ENCODE measurements around the gene KLB. TPM values are rescaled to one million over a fixed set of nuclear protein-coding genes. Genes with fewer than 3 reads are reported as not detected.
"Not testable (repeated sequence)": the region's sequence is repeated elsewhere in the genome, so short reads cannot be mapped to it uniquely, and the experiment has no call there.

Gene KLB
- total and polyA plus RNA-seq, 2 experiments from 2014 or later, result 0.03 to 0.19 TPM

DNA sequence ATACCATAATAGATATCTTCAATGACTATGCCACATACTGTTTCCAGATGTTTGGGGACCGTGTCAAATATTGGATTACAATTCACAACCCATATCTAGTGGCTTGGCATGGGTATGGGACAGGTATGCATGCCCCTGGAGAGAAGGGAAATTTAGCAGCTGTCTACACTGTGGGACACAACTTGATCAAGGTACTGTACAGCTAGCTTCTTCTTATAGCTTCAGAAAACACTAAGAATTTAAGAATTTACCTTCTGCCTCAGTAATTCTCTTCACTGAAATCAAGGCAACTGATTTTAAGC lies 805 bp downstream of the KLB start (continued):
- TF ChIP-seq, protein P1, sequence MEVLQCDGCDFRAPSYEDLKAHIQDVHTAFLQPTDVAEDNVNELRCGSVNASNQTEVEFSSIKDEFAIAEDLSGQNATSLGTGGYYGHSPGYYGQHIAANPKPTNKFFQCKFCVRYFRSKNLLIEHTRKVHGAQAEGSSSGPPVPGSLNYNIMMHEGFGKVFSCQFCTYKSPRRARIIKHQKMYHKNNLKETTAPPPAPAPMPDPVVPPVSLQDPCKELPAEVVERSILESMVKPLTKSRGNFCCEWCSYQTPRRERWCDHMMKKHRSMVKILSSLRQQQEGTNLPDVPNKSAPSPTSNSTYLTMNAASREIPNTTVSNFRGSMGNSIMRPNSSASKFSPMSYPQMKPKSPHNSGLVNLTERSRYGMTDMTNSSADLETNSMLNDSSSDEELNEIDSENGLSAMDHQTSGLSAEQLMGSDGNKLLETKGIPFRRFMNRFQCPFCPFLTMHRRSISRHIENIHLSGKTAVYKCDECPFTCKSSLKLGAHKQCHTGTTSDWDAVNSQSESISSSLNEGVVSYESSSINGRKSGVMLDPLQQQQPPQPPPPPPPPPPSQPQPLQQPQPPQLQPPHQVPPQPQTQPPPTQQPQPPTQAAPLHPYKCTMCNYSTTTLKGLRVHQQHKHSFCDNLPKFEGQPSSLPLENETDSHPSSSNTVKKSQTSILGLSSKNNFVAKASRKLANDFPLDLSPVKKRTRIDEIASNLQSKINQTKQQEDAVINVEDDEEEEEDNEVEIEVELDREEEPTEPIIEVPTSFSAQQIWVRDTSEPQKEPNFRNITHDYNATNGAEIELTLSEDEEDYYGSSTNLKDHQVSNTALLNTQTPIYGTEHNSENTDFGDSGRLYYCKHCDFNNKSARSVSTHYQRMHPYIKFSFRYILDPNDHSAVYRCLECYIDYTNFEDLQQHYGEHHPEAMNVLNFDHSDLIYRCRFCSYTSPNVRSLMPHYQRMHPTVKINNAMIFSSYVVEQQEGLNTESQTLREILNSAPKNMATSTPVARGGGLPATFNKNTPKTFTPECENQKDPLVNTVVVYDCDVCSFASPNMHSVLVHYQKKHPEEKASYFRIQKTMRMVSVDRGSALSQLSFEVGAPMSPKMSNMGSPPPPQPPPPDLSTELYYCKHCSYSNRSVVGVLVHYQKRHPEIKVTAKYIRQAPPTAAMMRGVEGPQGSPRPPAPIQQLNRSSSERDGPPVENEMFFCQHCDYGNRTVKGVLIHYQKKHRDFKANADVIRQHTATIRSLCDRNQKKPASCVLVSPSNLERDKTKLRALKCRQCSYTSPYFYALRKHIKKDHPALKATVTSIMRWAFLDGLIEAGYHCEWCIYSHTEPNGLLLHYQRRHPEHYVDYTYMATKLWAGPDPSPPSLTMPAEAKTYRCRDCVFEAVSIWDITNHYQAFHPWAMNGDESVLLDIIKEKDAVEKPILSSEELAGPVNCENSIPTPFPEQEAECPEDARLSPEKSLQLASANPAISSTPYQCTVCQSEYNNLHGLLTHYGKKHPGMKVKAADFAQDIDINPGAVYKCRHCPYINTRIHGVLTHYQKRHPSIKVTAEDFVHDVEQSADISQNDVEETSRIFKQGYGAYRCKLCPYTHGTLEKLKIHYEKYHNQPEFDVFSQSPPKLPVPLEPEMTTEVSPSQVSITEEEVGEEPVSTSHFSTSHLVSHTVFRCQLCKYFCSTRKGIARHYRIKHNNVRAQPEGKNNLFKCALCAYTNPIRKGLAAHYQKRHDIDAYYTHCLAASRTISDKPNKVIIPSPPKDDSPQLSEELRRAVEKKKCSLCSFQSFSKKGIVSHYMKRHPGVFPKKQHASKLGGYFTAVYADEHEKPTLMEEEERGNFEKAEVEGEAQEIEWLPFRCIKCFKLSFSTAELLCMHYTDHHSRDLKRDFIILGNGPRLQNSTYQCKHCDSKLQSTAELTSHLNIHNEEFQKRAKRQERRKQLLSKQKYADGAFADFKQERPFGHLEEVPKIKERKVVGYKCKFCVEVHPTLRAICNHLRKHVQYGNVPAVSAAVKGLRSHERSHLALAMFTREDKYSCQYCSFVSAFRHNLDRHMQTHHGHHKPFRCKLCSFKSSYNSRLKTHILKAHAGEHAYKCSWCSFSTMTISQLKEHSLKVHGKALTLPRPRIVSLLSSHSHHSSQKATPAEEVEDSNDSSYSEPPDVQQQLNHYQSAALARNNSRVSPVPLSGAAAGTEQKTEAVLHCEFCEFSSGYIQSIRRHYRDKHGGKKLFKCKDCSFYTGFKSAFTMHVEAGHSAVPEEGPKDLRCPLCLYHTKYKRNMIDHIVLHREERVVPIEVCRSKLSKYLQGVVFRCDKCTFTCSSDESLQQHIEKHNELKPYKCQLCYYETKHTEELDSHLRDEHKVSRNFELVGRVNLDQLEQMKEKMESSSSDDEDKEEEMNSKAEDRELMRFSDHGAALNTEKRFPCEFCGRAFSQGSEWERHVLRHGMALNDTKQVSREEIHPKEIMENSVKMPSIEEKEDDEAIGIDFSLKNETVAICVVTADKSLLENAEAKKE (CRISPR knock-in tag; IDR thresholded peaks at IDR 0.05), result no peak

DNA sequence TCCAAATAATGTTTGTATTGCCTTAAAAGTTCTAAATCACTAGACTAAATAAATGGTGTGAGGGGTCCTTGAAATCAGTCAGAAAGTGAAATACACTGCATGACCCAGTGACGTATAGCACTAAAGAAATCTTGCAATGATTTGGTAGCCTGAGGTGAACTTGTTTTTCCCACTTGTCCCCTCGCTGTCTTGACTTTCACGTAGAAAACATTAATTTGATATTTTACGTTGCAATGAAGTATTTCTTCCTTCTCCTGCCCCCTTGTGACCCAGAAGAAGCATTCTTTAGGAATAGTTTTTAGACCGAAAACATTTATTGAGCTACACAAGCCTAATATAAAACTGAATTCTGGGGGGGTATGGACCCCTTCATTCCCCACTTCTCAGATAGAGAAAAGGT lies 3.7 kb downstream of the KLB start:
- Mint-ChIP-seq H3K27me3 (ENCODE audit: insufficient read depth, low read depth, poor library complexity) (no peaks in the 10 kb centered on the region), H3K4me1 (no peaks in the 10 kb centered on the region), H3K4me3 (no peak overlapping the region), H3K27ac (no peak overlapping the region), H3K9me3 (no peaks in the 10 kb centered on the region), H3K36me3 (ENCODE audit: low read depth) (no peaks in the 10 kb centered on the region)
- no peak overlapping the region for H2AFZ ChIP-seq
- H3K4me1 ChIP-seq (ENCODE audit: insufficient read depth), result no peaks in the 10 kb centered on the region
- no peaks in the 10 kb centered on the region for H3K9me2 ChIP-seq (ENCODE audit: insufficient read depth)
- H3K4me3 ChIP-seq, result no peak overlapping the region
- H3F3A ChIP-seq (replicated peaks; ENCODE audit: low read depth), result no peaks in the 10 kb centered on the region
- H3K36me3 ChIP-seq (ENCODE audit: insufficient read depth), result no peaks in the 10 kb centered on the region
- no peak overlapping the region for H3K4me2 ChIP-seq
- no peak for ATAC-seq
- no peaks in the 10 kb centered on the region for H4K20me1 ChIP-seq (replicated peaks; ENCODE audit: insufficient read depth)
- no peak for DNase-seq (ENCODE audit: low spot score)
- H3K79me2 ChIP-seq (replicated peaks; ENCODE audit: insufficient read depth), result no peaks in the 10 kb centered on the region
- TF ChIP-seq, protein P1 (CRISPR knock-in tag; IDR thresholded peaks at IDR 0.05), result no peak
- TF ChIP-seq, protein P2, sequence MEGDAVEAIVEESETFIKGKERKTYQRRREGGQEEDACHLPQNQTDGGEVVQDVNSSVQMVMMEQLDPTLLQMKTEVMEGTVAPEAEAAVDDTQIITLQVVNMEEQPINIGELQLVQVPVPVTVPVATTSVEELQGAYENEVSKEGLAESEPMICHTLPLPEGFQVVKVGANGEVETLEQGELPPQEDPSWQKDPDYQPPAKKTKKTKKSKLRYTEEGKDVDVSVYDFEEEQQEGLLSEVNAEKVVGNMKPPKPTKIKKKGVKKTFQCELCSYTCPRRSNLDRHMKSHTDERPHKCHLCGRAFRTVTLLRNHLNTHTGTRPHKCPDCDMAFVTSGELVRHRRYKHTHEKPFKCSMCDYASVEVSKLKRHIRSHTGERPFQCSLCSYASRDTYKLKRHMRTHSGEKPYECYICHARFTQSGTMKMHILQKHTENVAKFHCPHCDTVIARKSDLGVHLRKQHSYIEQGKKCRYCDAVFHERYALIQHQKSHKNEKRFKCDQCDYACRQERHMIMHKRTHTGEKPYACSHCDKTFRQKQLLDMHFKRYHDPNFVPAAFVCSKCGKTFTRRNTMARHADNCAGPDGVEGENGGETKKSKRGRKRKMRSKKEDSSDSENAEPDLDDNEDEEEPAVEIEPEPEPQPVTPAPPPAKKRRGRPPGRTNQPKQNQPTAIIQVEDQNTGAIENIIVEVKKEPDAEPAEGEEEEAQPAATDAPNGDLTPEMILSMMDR (conservative IDR thresholded peaks at IDR 0.05; ENCODE audit: low read depth in 2 of 2), result peak in 1 of 2 experiments; percentile 15; a peak in 2 of 4 replicates
- no peak for TF ChIP-seq EZH2 (IDR thresholded peaks at IDR 0.05; ENCODE audit: low read depth, unreplicated experiment)
- no peak overlapping the region for H3K27ac ChIP-seq (ENCODE audit: low read depth)
- no peaks in the 10 kb centered on the region for H3K27me3 ChIP-seq (ENCODE audit: insufficient read depth)

DNA sequence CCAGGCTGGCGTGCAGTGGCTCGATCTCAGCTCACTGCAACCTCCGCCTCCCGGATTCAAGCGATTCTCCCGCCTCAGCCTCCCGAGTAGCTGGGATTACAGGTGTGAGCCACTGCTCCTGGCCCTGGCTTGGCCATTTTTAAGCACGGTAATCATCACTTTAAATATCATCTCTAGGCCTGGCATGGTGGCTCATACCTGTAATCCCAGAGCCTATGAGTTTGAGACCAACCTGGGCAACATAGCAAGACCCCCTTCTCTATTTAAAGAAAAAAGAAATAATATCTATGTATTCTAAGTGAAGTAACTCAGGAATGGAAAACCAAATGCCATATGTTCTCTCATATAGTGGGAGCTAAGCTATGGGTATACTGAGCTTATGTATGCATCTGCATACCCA lies 4.8 kb downstream of the KLB start:
- H3K27me3 Mint-ChIP-seq (ENCODE audit: insufficient read depth, low read depth, poor library complexity); H2AFZ ChIP-seq; H3K9me3 Mint-ChIP-seq; H3K79me2 ChIP-seq (replicated peaks; ENCODE audit: insufficient read depth); H3K4me1 ChIP-seq (ENCODE audit: insufficient read depth); H3K4me1 Mint-ChIP-seq; H3K27ac Mint-ChIP-seq; H3K36me3 ChIP-seq (ENCODE audit: insufficient read depth); H3K4me2 ChIP-seq; H3K4me3 ChIP-seq; H3F3A ChIP-seq (replicated peaks; ENCODE audit: low read depth); H3K27ac ChIP-seq (ENCODE audit: low read depth); ATAC-seq; H3K4me3 Mint-ChIP-seq; H3K27me3 ChIP-seq (ENCODE audit: insufficient read depth); H3K36me3 Mint-ChIP-seq (ENCODE audit: low read depth); H3K9me2 ChIP-seq (ENCODE audit: insufficient read depth); H4K20me1 ChIP-seq (replicated peaks; ENCODE audit: insufficient read depth); DNase-seq (ENCODE audit: low spot score): not testable (repeated sequence)
